SK-N-MC (cell line): ENCODE measurements around the gene RAP2B.

Source experiments
- EZH2 ChIP-seq: fragments of 200-600 bp; sonication (generic); IDR thresholded peaks from one replicate; pipeline ENCODE4 v1.6.1; 2017; ENCODE audit warnings: antibody characterized with exemption
- FOXP2 ChIP-seq: optimal IDR thresholded peaks from 2 replicates; pipeline ENCODE3; 2011; ENCODE audit warnings: mild to moderate bottlenecking, moderate library complexity; ENCODE audit not compliant: insufficient read depth; ENCODE audit errors: extremely low read length, control extremely low read depth
- POLR2AphosphoS5 ChIP-seq: IDR thresholded peaks from 2 replicates; pipeline ENCODE4 v1.6.1; 2012; ENCODE audit warnings: mild to moderate bottlenecking, low read depth, low read length, borderline replicate concordance

GRCh38 chr3:153210146-153210545 lies 48.1 kb downstream of the RAP2B start:
- TF ChIP-seq EZH2 (no peak), POLR2AphosphoS5 (no peak), FOXP2 (no peak)
